Subcutaneous preadipocyte (primary cell): Measurements from ENCODE around the gene OXSM. TPM values are rescaled to one million over a fixed set of nuclear protein-coding genes. Genes with fewer than 3 reads are reported as not detected.

ENCODE experiments used
- total RNA-seq: library from RNA; depleted of rRNA; stranded (reverse); fragments of >200 nt; gene quantifications from 2 replicates; pipeline ENCODE4 v1.2.3, GENCODE V29; 2012

The OXSM gene
- 7.3 and 9.2 TPM in 2 replicates for total RNA-seq

DNA sequence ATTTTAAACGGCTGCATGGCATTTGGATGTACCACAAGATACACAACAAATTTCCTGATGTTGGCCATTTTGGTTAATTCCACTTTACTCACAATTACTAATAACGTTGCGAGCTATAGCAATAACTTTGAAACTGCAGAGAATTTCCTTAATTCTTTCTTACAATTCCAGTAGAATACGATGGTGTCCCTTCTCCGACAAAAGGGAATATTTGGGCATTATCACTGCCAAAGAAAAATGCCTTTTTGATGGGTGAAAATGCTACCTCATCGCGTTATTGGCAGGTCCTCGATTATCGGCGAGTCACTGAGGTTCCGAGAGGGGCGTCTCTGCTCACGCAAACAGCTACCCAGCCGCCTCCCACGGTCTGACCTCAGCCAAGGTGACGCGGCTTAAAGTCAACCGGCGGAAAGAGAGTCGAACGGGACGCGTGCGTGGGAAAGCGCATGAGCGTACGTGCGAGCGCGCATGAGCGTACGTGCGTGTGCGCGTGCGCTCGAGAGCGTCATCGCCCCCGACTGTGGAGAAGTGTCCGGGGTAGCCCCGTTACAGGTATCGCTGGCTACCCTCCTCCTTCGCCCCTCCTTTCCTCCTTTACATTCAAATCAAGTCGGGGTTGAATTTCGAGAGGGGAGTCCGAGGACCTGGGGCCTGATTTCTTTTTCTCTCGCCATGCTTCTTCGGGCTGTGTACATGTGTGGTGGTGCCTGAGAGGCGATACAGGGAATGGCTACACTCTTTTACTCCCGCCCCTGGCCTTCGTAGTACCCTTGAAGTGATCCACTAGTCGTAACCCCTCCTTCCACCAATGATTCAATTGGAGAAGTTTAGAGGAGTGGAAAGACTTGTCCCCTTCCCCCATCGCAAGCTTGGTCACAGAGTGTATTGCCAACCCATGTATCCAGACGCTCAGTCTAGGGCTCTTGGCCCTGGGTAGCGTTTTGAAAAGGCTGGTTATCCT lies at the start of gene OXSM:
Gene OXSM (plus strand): TSS at position 495 of the 961 bp plus-strand sequence. CDS start 931 bp downstream, outside the sequence.

DNA sequence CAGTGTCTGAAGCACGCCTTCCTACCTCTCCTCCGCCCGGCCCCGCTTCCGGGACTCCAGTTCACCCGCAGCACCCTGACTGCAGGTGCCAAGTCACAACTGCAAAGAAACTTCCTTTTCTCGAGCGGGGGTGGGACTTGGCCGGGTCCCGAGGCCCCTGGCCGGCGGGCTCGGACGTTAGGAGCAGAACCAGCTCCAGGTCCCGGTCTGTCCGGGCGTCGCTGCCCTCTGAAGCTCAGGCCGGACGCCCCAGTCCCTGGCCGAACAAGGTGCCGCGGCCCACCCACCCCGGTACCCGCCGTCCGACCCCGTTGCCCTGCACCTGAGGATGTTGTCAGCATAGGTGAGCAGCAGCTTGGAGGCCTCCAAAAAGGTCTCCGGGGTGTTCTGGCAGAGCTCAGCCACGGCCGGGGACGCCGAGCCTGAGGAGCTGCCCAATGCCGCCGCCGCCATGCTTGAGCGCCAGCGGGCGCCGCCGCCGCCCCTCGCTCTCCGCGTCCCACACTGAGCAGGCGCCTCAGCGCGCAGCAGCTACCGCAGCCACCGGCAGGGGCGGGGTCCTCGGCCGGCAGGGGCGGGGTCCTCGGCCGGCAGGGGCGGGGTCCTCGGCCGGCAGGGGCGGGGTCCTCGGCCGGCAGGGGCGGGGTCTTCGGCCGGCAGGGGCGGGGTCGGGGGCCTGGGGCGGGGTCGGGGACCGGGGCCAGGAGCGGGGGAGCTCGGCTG lies 6.8 kb upstream of the OXSM start, which contains the start of gene NGLY1:
Gene NGLY1 (minus strand): TSS at position 506 of the 723 bp plus-strand sequence. CDS start 53 bp downstream, at position 453.

Other genes with a start within 250 kb of the OXSM start
- gene TOP2B, start 125.2 kb upstream of the OXSM start, total RNA-seq, result 55.1 and 69.0 TPM in 2 replicates
- gene NGLY1, start 6.6 kb upstream of the OXSM start, total RNA-seq, result 23.1 and 31.7 TPM in 2 replicates